Liver (tissue), 9 donors: ENCODE data around the gene QRICH1. TPM values are rescaled to one million over a fixed set of nuclear protein-coding genes. Genes with fewer than 3 reads are reported as not detected.

ENCODE experiments used
- DNase-seq: peaks from one replicate; pipeline ENCODE4 v3.0.0-alpha.2; 2017; ENCODE audit warnings: low spot score
- H3K27ac ChIP-seq, 2 donors: one replicate each; pipeline ENCODE4 v1.7.0; 2013; ENCODE audit warnings: inconsistent platforms in 2 of 2, low read length in 2 of 2, control low read depth in 1 of 2, low read depth in 1 of 2, mild to moderate bottlenecking in 1 of 2
- H3K27me3 ChIP-seq, 4 donors: one replicate each; pipeline versions ENCODE4 v1.6.1 to v1.7.0; 2013; ENCODE audit warnings: low read length in 3 of 4, inconsistent platforms in 1 of 4, mild to moderate bottlenecking in 1 of 4, moderate library complexity in 1 of 4; ENCODE audit not compliant: control insufficient read depth in 4 of 4, insufficient read depth in 4 of 4
- H3K36me3 ChIP-seq, 4 donors: one replicate each; pipeline versions ENCODE4 v1.6.1 to v1.7.0; 2013; ENCODE audit warnings: low read length in 3 of 4, mild to moderate bottlenecking in 3 of 4, low read depth in 1 of 4, moderate library complexity in 1 of 4; ENCODE audit not compliant: control insufficient read depth in 4 of 4, insufficient read depth in 3 of 4
- H3K4me1 ChIP-seq, 4 donors: one replicate each; pipeline versions ENCODE4 v1.6.1 to v1.7.0; 2013; ENCODE audit warnings: low read length in 3 of 4, mild to moderate bottlenecking in 3 of 4, moderate library complexity in 1 of 4; ENCODE audit not compliant: control insufficient read depth in 4 of 4, insufficient read depth in 4 of 4
- H3K4me3 ChIP-seq, 3 donors: one replicate each; pipeline versions ENCODE4 v1.6.1 to v1.7.0; 2013; ENCODE audit warnings: low read length in 3 of 3, control low read depth in 1 of 3, low read depth in 1 of 3, mild to moderate bottlenecking in 1 of 3
- H3K9ac ChIP-seq, 2 donors: one replicate each; pipeline ENCODE4 v1.7.0; 2013; ENCODE audit warnings: low read length in 2 of 2, mild to moderate bottlenecking in 2 of 2, moderate library complexity in 2 of 2, control low read depth in 1 of 2, low read depth in 1 of 2
- H3K9me3 ChIP-seq, 4 donors: one replicate each; pipeline versions ENCODE4 v1.6.1 to v1.7.0; 2013; ENCODE audit warnings: low read length in 3 of 4; ENCODE audit not compliant: control insufficient read depth in 4 of 4
- EGR1 ChIP-seq, 2 donors: IDR thresholded peaks; 2 replicates each; pipeline ENCODE4 v1.6.1; 2016 to 2018; ENCODE audit warnings: antibody characterized with exemption in 2 of 2, low read depth in 2 of 2
- FOXA1 ChIP-seq: IDR thresholded peaks from 2 replicates; pipeline ENCODE4 v1.6.1; 2016; ENCODE audit warnings: antibody characterized with exemption
- FOXA2 ChIP-seq: IDR thresholded peaks from 2 replicates; pipeline ENCODE4 v1.6.1; 2016; ENCODE audit warnings: antibody characterized with exemption
- GABPA ChIP-seq, 2 donors: IDR thresholded peaks in 1 of 2; conservative IDR thresholded peaks in 1 of 2; 2 replicates each; pipeline ENCODE4 v1.6.1; 2016; ENCODE audit warnings: antibody characterized with exemption in 2 of 2, mild to moderate bottlenecking in 1 of 2, moderate library complexity in 1 of 2
- HNF4A ChIP-seq, 2 donors: conservative IDR thresholded peaks; 2 replicates each; pipeline ENCODE4 v1.6.1; 2016; ENCODE audit warnings: antibody characterized with exemption in 2 of 2, mild to moderate bottlenecking in 2 of 2
- HNF4G ChIP-seq: IDR thresholded peaks from 2 replicates; pipeline ENCODE4 v1.6.1; 2016; ENCODE audit warnings: antibody characterized with exemption
- JUND ChIP-seq, 2 donors: IDR thresholded peaks; 2 replicates each; pipeline ENCODE4 v1.6.1; 2016; ENCODE audit warnings: antibody characterized with exemption in 2 of 2
- MAX ChIP-seq: IDR thresholded peaks from 2 replicates; pipeline ENCODE4 v1.6.1; 2016; ENCODE audit warnings: antibody characterized with exemption
- NR2F2 ChIP-seq: IDR thresholded peaks from 2 replicates; pipeline ENCODE4 v1.6.1; 2016; ENCODE audit warnings: antibody characterized with exemption
- RAD21 ChIP-seq, 2 donors: IDR thresholded peaks; 2 replicates each; pipeline ENCODE4 v1.6.1; 2016; ENCODE audit warnings: antibody characterized with exemption in 2 of 2, mild to moderate bottlenecking in 2 of 2
- RXRA ChIP-seq, 2 donors: IDR thresholded peaks; 2 replicates each; pipeline ENCODE4 v1.6.1; 2017 to 2018; ENCODE audit warnings: antibody characterized with exemption in 2 of 2, mild to moderate bottlenecking in 1 of 2
- SP1 ChIP-seq: IDR thresholded peaks from 2 replicates; pipeline ENCODE4 v1.6.1; 2018; ENCODE audit warnings: antibody characterized with exemption, mild to moderate bottlenecking
- YY1 ChIP-seq: IDR thresholded peaks from 2 replicates; pipeline ENCODE4 v1.6.1; 2016; ENCODE audit warnings: antibody characterized with exemption, mild to moderate bottlenecking
- ZBTB33 ChIP-seq: IDR thresholded peaks from 2 replicates; pipeline ENCODE4 v1.6.1; 2016; ENCODE audit warnings: antibody characterized with exemption
- WGBS: extraction: QIAGEN DNeasy Blood & Tissue Kit; methylation state at CpG from one replicate; pipeline ENCODE4 v1.1.7; 2013; 5-methylcytosine and 5-hydroxymethylcytosine counted together
- polyA plus RNA-seq, 2 donors: library from polyadenylated mRNA; stranded (reverse) in 1 of 2; unstranded in 1 of 2; fragments of 200-250 nt in 1 of 2; fragments of >200 nt in 1 of 2; fragmentation: Nextera tagmentation in 1 of 2; extraction: Ambion mirVana in 1 of 2; gene quantifications; one replicate each; pipeline versions ENCODE4 v1.2.1 to v1.2.3, GENCODE V29; 2013 to 2015
- total RNA-seq, 2 donors: library from RNA; depleted of rRNA; stranded (reverse); fragments of >200 nt; gene quantifications; one replicate each; pipeline ENCODE4 v1.2.3, GENCODE V29; 2014
- TF ChIP-seq, protein P1 (sequence below): IDR thresholded peaks from 2 replicates; pipeline ENCODE4 v1.6.1; 2016; ENCODE audit warnings: antibody characterized with exemption
- TF ChIP-seq, protein P2 (sequence below): IDR thresholded peaks from 2 replicates; pipeline ENCODE4 v1.6.1; 2016; ENCODE audit warnings: antibody characterized with exemption, mild to moderate bottlenecking
- donor health status: healthy.
- donor health status: healthy.
- donor health status: healthy.
- donor health status: healthy.
- donor health status: healthy.

Gene QRICH1
- total and polyA plus RNA-seq, 4 donors: 17.3 to 35.1 (median 25.7) TPM

DNA sequence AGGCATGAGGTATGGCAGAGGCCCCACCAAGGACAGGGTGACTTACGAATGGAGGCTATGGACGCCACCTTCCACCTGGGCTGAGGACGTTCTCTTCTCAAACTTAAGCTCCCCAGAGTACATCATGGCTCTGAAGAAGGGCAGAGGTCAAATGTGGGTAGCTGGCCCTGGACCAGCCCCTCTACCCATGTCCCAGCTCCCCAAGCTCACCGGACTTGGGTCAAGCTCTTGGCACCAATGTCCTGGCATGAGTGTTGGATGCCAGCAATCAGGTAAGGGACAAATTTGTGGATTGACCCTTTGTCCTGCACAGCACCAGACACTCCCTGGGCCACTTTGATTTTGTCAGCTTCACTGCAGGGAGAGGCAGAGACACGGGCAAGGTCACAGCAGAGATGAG, 69.4 kb downstream of the QRICH1 start:
- Histone ChIP-seq H3K27ac (no peak overlapping the region), H3K4me1 (peaks cover 11 to 45% (median 37%) of the 10 kb centered on the region in 4 donors), H3K4me3 (no peak overlapping the region), H3K27me3 (no peaks in the 10 kb centered on the region), H3K9ac (no peak overlapping the region), H3K9me3 (no peaks in the 10 kb centered on the region), H3K36me3 (peaks cover 0 to 32% (median 21%) of the 10 kb centered on the region in 4 donors)
- DNase-seq: no peak
- WGBS: 72% methylated on average over 5 of the region's 5 CpGs
- TF ChIP-seq EGR1 (IDR thresholded peaks at IDR 0.05; ENCODE audit: low read depth in 2 of 2) (no peak), NR2F2 (no peak), HNF4G (no peak), GABPA (IDR thresholded peaks at IDR 0.05 in 1 of 2, conservative IDR thresholded peaks at IDR 0.05 in 1 of 2) (no peak), FOXA1 (no peak), RXRA (IDR thresholded peaks at IDR 0.05) (no peak), ZBTB33 (no peak), RAD21 (IDR thresholded peaks at IDR 0.05) (no peak)
- TF ChIP-seq, protein P1, sequence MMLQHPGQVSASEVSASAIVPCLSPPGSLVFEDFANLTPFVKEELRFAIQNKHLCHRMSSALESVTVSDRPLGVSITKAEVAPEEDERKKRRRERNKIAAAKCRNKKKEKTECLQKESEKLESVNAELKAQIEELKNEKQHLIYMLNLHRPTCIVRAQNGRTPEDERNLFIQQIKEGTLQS: no peak

DNA sequence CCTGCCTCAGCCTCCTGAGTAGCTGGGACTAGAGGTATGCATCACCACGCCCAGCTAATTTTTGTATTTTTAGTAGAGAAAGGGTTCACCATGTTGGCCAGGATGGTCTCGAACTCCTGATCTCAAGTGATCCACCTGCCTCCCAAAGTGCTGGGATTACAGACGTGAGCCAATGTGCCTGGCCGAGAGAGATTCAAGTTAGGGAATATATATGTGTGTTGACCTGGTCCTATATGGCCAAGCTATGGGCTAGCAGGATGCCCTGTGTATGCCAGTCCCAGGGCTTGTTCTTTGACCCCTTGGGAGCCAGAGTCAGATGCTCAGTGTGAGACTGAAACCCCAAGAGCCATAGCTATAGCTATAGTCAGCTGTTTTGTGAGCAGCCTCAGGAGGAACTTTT, 70.1 kb downstream of the QRICH1 start:
- TF ChIP-seq RXRA (IDR thresholded peaks at IDR 0.05) (no peak), ZBTB33 (no peak), HNF4A (conservative IDR thresholded peaks at IDR 0.05) (no peak), SP1 (no peak), JUND (IDR thresholded peaks at IDR 0.05) (no peak), NR2F2 (no peak), GABPA (IDR thresholded peaks at IDR 0.05 in 1 of 2, conservative IDR thresholded peaks at IDR 0.05 in 1 of 2) (no peak), FOXA1 (no peak), FOXA2 (no peak), MAX (no peak), YY1 (no peak)
- TF ChIP-seq, protein P2, sequence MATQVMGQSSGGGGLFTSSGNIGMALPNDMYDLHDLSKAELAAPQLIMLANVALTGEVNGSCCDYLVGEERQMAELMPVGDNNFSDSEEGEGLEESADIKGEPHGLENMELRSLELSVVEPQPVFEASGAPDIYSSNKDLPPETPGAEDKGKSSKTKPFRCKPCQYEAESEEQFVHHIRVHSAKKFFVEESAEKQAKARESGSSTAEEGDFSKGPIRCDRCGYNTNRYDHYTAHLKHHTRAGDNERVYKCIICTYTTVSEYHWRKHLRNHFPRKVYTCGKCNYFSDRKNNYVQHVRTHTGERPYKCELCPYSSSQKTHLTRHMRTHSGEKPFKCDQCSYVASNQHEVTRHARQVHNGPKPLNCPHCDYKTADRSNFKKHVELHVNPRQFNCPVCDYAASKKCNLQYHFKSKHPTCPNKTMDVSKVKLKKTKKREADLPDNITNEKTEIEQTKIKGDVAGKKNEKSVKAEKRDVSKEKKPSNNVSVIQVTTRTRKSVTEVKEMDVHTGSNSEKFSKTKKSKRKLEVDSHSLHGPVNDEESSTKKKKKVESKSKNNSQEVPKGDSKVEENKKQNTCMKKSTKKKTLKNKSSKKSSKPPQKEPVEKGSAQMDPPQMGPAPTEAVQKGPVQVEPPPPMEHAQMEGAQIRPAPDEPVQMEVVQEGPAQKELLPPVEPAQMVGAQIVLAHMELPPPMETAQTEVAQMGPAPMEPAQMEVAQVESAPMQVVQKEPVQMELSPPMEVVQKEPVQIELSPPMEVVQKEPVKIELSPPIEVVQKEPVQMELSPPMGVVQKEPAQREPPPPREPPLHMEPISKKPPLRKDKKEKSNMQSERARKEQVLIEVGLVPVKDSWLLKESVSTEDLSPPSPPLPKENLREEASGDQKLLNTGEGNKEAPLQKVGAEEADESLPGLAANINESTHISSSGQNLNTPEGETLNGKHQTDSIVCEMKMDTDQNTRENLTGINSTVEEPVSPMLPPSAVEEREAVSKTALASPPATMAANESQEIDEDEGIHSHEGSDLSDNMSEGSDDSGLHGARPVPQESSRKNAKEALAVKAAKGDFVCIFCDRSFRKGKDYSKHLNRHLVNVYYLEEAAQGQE: no peak
- Histone ChIP-seq H3K27ac (no peak overlapping the region), H3K9me3 (no peaks in the 10 kb centered on the region), H3K9ac (no peak overlapping the region), H3K36me3 (peaks cover 0 to 32% (median 21%) of the 10 kb centered on the region in 4 donors), H3K27me3 (no peaks in the 10 kb centered on the region), H3K4me1 (peaks cover 13 to 48% (median 36%) of the 10 kb centered on the region in 4 donors), H3K4me3 (no peak overlapping the region)
- 95% methylated on average over 4 of the region's 4 CpGs for WGBS
- no peak for DNase-seq
